Stimulated activated naive CD8-positive, alpha-beta T cell treated with anti-CD3 and anti-CD28 coated beads, Interleukin-15, Interleukin-2, amounts not matched to agents 100 ng/mL and 50 ng/mL, for 24 hours (primary cell): ENCODE data around the gene C3orf52.

Experiments
- H3K27ac Mint-ChIP-seq: one replicate; pipeline ENCODE4 v1.8.0; 2021; ENCODE audit warnings: mild to moderate bottlenecking, mixed read lengths
- H3K27me3 Mint-ChIP-seq: one replicate; pipeline ENCODE4 v1.8.0; 2021; ENCODE audit warnings: mixed read lengths
- H3K36me3 Mint-ChIP-seq: one replicate; pipeline ENCODE4 v1.8.0; 2021; ENCODE audit warnings: low read depth, mixed read lengths
- H3K4me1 Mint-ChIP-seq: one replicate; pipeline ENCODE4 v1.8.0; 2021; ENCODE audit warnings: low read depth, mixed read lengths
- H3K4me3 Mint-ChIP-seq: one replicate; pipeline ENCODE4 v1.8.0; 2021; ENCODE audit warnings: mild to moderate bottlenecking, mixed read lengths
- H3K9me3 Mint-ChIP-seq: one replicate; pipeline ENCODE4 v1.8.0; 2021; ENCODE audit warnings: mixed read lengths

Gene C3orf52

DNA sequence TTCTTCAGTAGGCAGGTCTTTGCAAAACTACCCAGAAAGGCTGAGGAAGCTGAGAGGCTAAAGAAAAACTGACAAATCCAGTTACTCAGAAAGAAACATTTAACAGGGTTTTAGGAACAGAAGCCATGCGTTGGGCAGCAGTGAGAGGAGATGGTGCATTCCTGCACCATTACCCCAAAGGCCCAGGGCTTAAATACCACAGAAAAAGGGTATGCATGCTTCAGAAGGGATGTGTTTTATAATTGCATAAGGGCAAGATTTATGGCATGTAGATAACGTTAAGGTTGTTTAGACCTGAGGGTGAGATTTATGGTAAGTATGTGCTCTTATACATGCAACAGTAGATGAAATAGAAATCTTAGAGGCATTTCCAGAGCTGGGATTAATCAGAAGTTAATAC is 10.0 kb downstream of the C3orf52 start:
- Mint-ChIP-seq H3K27ac (no peak overlapping the region), H3K27me3 (no peaks in the 10 kb centered on the region), H3K9me3 (no peaks in the 10 kb centered on the region), H3K36me3 (peaks cover 8% of the 10 kb centered on the region), H3K4me3 (no peak overlapping the region), H3K4me1 (peaks cover 28% of the 10 kb centered on the region)

DNA sequence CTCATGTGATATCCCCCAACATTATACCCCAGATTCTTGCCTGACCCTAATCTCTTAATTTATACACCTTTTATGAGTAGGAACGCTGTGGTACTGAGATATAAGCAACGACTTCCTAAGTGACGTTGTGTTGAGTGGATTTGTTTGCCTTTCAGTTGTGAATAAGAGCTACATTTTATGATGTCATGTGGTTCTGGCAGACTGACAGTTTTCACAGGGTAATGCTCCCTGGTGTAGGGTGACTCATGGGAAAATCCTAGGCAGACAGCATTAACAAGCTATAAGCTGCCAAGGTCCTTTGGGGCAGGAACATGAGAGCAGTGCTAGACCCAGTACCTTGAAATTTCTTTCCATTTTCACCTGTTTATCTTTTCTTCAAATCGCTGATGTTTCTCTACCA is 11.2 kb downstream of the C3orf52 start:
- Mint-ChIP-seq H3K9me3 (no peaks in the 10 kb centered on the region), H3K27ac (no peak overlapping the region), H3K4me3 (no peak overlapping the region), H3K36me3 (peaks cover 8% of the 10 kb centered on the region), H3K27me3 (no peaks in the 10 kb centered on the region), H3K4me1 (peaks cover 25% of the 10 kb centered on the region)

- no peak overlapping the region for H3K27ac Mint-ChIP-seq
- H3K36me3 Mint-ChIP-seq = no peaks in the 10 kb centered on the region
- H3K4me1 Mint-ChIP-seq = peaks cover 15% of the 10 kb centered on the region
- no peaks in the 10 kb centered on the region for H3K9me3 Mint-ChIP-seq
- no peak overlapping the region for H3K4me3 Mint-ChIP-seq
- H3K27me3 Mint-ChIP-seq = no peaks in the 10 kb centered on the region
Observed at GRCh38 chr3:112101916-112102315, 15.7 kb downstream of the C3orf52 start.

GRCh38 chr3:112104774-112105173 is 18.6 kb downstream of the C3orf52 start:
- no peak overlapping the region for H3K27ac Mint-ChIP-seq
- H3K36me3 Mint-ChIP-seq = no peaks in the 10 kb centered on the region
- no peak overlapping the region for H3K4me3 Mint-ChIP-seq
- H3K4me1 Mint-ChIP-seq = peaks cover 3% of the 10 kb centered on the region
- no peaks in the 10 kb centered on the region for H3K9me3 Mint-ChIP-seq
- H3K27me3 Mint-ChIP-seq = no peaks in the 10 kb centered on the region

DNA sequence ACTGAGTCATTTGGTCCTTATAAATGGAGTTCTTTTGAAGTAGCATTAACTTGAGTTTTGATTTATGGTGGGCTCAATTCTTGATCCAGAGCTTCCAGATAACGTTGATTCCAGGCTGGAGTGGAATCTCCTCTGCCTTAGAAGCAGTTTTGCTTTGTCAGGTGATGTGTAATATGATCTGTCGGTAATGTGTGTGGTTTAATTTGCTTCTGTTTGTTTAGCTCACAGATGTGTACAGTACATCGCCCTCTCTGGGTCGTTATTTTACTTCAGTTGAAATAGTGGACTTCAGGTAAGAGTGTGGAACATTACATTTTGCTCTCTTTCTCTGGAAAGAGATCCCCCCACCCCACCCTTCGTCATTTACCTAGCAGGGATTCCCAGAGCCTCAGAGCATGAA is 23.1 kb downstream of the C3orf52 start:
- Mint-ChIP-seq H3K9me3 (no peaks in the 10 kb centered on the region), H3K4me1 (peaks cover 20% of the 10 kb centered on the region), H3K27ac (no peak overlapping the region), H3K36me3 (peaks cover 6% of the 10 kb centered on the region), H3K4me3 (no peak overlapping the region), H3K27me3 (no peaks in the 10 kb centered on the region)

- Mint-ChIP-seq H3K36me3 (peaks cover 6% of the 10 kb centered on the region), H3K27me3 (no peaks in the 10 kb centered on the region), H3K4me3 (no peak overlapping the region), H3K9me3 (no peaks in the 10 kb centered on the region), H3K4me1 (peaks cover 38% of the 10 kb centered on the region), H3K27ac (no peak overlapping the region)
Observed at GRCh38 chr3:112111785-112112402, 25.7 kb downstream of the C3orf52 start.

DNA sequence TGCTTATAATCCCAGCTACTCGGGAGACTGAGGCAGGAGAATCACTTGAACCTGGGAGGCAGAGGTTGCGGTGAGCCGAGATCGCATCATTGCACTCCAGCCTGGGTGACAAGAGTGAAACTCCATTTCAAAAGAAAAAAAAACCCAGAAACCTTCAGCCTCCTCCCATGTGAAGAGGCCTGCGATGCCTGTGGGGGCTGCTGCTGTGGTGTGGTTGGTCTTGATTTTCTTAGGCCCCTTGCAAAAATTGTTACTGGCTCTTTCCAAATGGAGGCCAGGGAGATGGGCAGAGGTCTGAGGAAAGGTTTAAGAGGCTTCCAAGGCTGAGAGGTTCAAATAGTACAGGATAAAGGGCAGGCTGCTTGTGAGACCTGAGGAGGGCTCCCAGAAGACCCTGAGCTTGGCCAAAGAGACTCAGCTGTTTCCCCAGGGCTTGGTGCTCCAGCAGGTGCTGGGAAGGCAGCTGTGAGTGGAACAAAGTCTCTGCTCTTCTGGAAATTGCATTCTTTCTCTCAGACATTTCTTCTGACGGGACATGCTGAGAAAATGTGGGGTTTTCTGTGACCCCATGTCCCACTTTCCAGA is 28.5 kb downstream of the C3orf52 start:
- Mint-ChIP-seq H3K4me1 (peaks cover 65% of the 10 kb centered on the region), H3K36me3 (peaks cover 6% of the 10 kb centered on the region), H3K27me3 (no peaks in the 10 kb centered on the region), H3K4me3 (no peak overlapping the region), H3K9me3 (no peaks in the 10 kb centered on the region), H3K27ac (peak overlapping the region; percentile 33)

DNA sequence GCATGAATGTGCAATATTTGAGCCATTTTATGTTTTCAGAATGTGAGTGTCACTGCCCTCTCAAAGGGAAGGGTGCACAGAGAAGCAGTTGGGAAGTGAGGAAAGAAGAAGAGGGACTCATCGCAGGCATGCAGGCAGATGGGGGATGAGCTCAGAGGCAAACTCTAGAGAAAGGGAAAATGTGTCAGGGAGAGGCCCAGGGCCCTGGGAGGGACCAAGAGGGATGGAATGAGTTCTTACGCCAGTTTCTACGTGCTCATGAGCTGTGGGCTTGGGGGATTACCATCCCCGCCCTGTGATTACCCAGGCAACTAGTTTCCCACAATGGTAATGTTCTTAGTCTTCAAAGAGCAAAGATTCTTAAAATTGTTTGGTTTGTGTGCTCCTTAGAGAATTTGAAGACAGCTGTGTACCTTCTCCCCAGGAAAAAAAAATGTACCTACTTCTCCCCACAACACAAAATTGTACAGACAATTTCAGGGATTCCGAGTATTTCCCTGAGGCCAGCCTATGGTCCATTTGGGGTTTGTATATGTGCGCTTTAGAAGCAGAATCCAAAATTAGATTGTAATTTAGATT is 29.1 kb downstream of the C3orf52 start:
- H3K36me3 Mint-ChIP-seq = peaks cover 6% of the 10 kb centered on the region
- H3K4me1 Mint-ChIP-seq = peaks cover 70% of the 10 kb centered on the region
- no peak overlapping the region for H3K4me3 Mint-ChIP-seq
- H3K9me3 Mint-ChIP-seq = no peaks in the 10 kb centered on the region
- no peaks in the 10 kb centered on the region for H3K27me3 Mint-ChIP-seq
- peak overlapping the region; percentile 33 for H3K27ac Mint-ChIP-seq

GRCh38 chr3:112115806-112116383 is 29.7 kb downstream of the C3orf52 start:
- Mint-ChIP-seq H3K36me3 (peaks cover 6% of the 10 kb centered on the region), H3K9me3 (no peaks in the 10 kb centered on the region), H3K4me1 (peaks cover 77% of the 10 kb centered on the region), H3K4me3 (no peak overlapping the region), H3K27ac (peak overlapping the region; percentile 49), H3K27me3 (no peaks in the 10 kb centered on the region)

- H3K4me1 Mint-ChIP-seq = peaks cover 83% of the 10 kb centered on the region
- no peak overlapping the region for H3K4me3 Mint-ChIP-seq
- no peaks in the 10 kb centered on the region for H3K9me3 Mint-ChIP-seq
- no peaks in the 10 kb centered on the region for H3K27me3 Mint-ChIP-seq
- no peak overlapping the region for H3K27ac Mint-ChIP-seq
- peaks cover 6% of the 10 kb centered on the region for H3K36me3 Mint-ChIP-seq
Observed at GRCh38 chr3:112116748-112117186, 30.6 kb downstream of the C3orf52 start.

GRCh38 chr3:112117415-112117814 is 31.2 kb downstream of the C3orf52 start:
- H3K4me3 Mint-ChIP-seq = no peak overlapping the region
- no peaks in the 10 kb centered on the region for H3K27me3 Mint-ChIP-seq
- peaks cover 6% of the 10 kb centered on the region for H3K36me3 Mint-ChIP-seq
- H3K4me1 Mint-ChIP-seq = peaks cover 81% of the 10 kb centered on the region
- H3K9me3 Mint-ChIP-seq = no peaks in the 10 kb centered on the region
- H3K27ac Mint-ChIP-seq = no peak overlapping the region

GRCh38 chr3:112117841-112118571 is 31.8 kb downstream of the C3orf52 start:
- Mint-ChIP-seq H3K36me3 (peaks cover 6% of the 10 kb centered on the region), H3K9me3 (no peaks in the 10 kb centered on the region), H3K4me3 (no peak overlapping the region), H3K4me1 (peaks cover 78% of the 10 kb centered on the region), H3K27ac (peak overlapping the region; percentile 27), H3K27me3 (no peaks in the 10 kb centered on the region)

DNA sequence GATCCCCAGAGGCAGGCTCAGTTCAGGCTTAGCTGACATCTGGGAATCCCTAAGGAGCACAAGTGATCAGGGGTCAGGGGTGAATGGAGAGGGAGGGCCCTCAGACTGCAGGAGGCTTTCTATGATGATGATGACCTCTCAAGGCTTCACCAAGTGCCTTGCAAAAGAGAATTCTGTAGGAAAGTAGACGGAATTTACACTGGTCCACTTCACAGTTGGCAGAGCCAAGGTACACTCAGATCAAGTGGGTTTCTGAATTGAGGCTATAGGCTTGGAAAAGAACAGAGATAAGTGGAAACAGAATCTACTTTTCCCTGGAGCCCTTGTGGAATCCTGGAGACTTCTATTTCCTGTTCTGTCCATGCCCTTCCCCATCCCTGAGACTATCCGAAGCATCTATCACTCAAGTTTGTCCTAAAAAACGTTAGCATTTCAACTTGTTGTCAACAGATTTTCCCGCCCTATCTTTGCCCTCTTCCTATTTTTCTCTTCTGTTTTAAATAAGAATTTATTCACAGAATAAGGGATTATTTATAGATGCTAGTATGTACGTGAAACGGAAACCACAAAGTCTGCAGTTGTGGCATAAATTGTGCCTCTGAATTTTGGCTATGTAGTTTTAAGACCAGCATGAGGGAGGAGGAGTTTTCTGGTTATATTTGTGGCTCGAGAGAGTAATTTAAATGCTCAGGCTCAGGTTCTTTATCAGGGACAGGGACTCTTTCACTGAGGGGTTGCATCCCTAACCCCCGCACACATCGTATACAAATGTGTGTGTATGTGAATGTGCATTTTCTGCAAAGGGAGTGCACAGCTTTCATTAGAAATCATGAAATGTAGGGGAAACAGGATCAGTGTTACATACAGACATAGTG is 34.0 kb downstream of the C3orf52 start:
- Mint-ChIP-seq H3K36me3 (no peaks in the 10 kb centered on the region), H3K4me3 (peak overlapping the region; percentile 44), H3K9me3 (no peaks in the 10 kb centered on the region), H3K4me1 (peaks cover 59% of the 10 kb centered on the region), H3K27ac (peak overlapping the region; percentile 64), H3K27me3 (no peaks in the 10 kb centered on the region)
